ENCODE data around the gene CCDC180.
"Not testable (repeated sequence)": the region's sequence is repeated elsewhere in the genome, so short reads cannot be mapped to it uniquely, and the experiment has no call there.

The CCDC180 gene

DNA sequence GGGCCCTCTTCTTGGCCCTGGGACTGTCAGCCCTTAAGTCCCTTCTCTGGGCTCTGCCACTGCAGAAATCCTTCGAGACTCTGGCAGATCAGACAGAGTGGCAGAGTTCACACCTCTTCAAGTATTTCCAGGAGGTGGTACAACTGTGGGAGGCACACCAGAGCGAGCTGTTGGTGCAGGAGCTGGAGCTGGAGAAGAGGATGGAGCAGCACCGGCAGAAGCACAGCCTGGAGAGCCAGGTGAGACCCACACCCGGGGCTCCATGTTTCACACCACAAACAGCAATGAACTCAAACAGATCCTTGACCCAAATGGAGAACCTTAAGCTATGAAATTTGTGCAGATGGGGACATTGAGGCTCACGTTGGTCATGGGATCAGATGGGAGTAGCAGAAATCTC is 17.5 kb downstream of the CCDC180 start:
- no peak for TF ChIP-seq CTCF (IDR thresholded peaks at IDR 0.05; ENCODE audit: low read length, missing control alignments)
- H3K4me3 ChIP-seq (replicated peaks; ENCODE audit: low read depth, low read length): no peak overlapping the region
- no peak for DNase-seq (ENCODE audit: low read depth)

DNA sequence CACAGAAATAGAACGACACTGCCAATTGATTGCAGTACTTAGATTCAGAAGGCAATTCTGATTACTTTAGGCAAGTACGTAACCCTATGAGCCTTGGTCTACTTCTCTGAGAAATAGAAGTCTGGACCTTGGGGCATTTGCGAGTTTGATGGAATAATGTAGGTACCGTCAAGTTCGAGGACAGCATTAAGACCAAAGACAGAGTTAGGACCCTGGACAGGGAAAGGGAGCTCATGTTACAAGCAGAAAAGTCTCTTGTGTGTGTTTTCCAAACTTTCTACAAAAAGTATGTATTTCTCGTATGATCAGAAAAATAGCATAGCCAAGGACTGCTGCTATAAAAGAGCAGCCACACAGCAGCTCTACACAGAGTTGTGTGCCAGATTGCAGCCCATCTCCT is 20.1 kb downstream of the CCDC180 start:
- no peak for TF ChIP-seq CTCF (IDR thresholded peaks at IDR 0.05; ENCODE audit: low read length, missing control alignments)
- H3K4me3 ChIP-seq (replicated peaks; ENCODE audit: low read depth, low read length): no peak overlapping the region
- no peak for DNase-seq (ENCODE audit: low read depth)

- no peak for DNase-seq (ENCODE audit: low read depth)
- no peak overlapping the region for H3K4me3 ChIP-seq (replicated peaks; ENCODE audit: low read depth, low read length)
- TF ChIP-seq CTCF (IDR thresholded peaks at IDR 0.05; ENCODE audit: low read length, missing control alignments): no peak
These were observed 25.5 kb downstream of the CCDC180 start for GRCh38 chr9:97332993-97333392.

DNA sequence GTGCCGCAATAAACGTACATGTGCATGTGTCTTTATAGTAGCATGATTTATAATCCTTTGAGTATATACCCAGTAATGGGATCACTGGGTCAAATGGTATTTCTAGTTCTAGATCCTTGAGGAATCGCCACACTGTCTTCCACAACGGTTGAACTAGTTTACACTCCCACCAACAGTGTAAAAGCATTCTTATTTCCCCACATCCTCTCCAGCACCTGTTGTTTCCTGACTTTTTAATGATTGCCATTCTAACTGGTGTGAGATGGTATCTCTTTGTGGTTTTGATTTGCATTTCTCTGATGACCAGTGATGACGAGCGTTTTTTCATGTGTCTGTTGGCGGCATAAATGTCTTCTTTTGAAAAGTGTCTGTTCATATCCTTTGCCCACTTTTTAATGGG is 28.2 kb downstream of the CCDC180 start:
- H3K4me3 ChIP-seq (replicated peaks; ENCODE audit: low read depth, low read length); DNase-seq (ENCODE audit: low read depth): not testable (repeated sequence)

- no peak for TF ChIP-seq CTCF (IDR thresholded peaks at IDR 0.05; ENCODE audit: low read length, missing control alignments)
- H3K4me3 ChIP-seq (replicated peaks; ENCODE audit: low read depth, low read length): no peak overlapping the region
- DNase-seq (ENCODE audit: low read depth): no peak
These were observed 41.4 kb downstream of the CCDC180 start for GRCh38 chr9:97348871-97349270.

DNA sequence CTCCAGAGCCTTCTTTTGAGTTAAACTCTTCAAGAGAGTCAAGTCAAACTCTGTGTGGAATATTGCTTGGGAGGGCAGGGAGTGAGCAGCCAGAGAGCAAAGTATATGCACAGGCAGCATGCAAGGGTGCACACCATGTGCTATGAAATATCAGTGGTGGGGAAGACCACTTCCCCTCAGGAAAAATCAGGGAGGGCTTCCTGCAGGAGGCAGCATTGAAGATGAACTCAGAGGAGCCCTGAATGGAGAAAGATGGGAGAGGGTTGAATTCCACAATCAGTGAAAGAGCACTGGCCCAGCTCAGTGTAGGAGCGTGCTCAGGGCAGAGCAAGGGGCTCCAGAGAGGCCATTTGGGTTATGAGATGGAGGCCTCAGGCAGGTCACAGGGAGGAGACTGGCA is 41.9 kb downstream of the CCDC180 start:
- H3K4me3 ChIP-seq (replicated peaks; ENCODE audit: low read depth, low read length): no peak overlapping the region
- DNase-seq (ENCODE audit: low read depth): no peak
- TF ChIP-seq CTCF (IDR thresholded peaks at IDR 0.05; ENCODE audit: low read length, missing control alignments): no peak

DNA sequence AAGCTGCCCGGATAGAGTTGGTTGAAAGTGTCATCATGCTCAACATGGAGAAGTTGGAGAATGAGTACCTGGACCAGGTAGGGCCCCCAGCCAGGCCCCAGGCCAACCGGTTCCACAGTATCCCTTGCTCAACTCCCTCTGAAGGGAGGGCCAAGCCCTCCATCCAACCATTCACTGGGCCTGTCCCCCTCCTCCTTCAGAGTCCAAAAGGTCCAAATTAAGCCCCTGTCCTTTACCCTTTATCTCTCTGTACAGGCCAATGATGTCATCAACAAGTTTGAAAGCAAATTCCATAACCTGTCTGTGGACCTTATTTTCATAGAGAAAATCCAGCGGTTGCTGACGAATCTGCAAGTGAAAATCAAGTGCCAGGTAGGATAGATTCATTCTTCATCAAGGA is 47.2 kb downstream of the CCDC180 start:
- TF ChIP-seq CTCF (IDR thresholded peaks at IDR 0.05; ENCODE audit: low read length, missing control alignments): no peak
- H3K4me3 ChIP-seq (replicated peaks; ENCODE audit: low read depth, low read length): no peak overlapping the region
- no peak for DNase-seq (ENCODE audit: low read depth)

DNA sequence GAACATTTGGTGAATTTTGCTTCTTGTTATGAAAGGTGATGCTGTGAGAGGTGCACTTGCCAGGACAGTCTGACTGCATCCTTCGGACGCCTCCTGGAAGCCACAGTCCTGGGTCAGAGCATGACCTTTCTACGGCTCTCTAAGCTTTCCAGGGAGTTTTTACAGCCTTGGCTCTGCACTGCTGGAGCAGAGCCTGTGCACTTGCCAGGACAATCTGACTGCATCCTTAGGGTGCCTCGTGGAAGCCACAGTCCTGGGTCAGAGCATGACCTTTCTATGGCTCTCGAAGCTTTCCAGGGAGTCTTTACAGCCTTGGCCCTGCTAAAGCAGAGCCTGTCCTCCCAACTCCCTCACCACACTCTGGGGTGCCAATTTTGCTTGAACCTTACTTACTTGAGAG is 49.6 kb downstream of the CCDC180 start:
- H3K4me3 ChIP-seq (replicated peaks; ENCODE audit: low read depth, low read length): no peak overlapping the region
- no peak for TF ChIP-seq CTCF (IDR thresholded peaks at IDR 0.05; ENCODE audit: low read length, missing control alignments)
- no peak for DNase-seq (ENCODE audit: low read depth)
